ENCODE data around the gene ZDHHC11.
A peak's percentile ranks its signal among the peaks of the same experiment; 100 is the strongest.
"Not testable (repeated sequence)": the region's sequence is repeated elsewhere in the genome, so short reads cannot be mapped to it uniquely, and the experiment has no call there.

ZDHHC11 gene

GRCh38 chr5:785181-785705 is 65.5 kb downstream of the ZDHHC11 start:
- not testable (repeated sequence) for H3K27ac ChIP-seq (ENCODE audit: low read depth, low read length); H3K4me1 ChIP-seq (ENCODE audit: control insufficient read depth, low read depth, low read length); H3K36me3 ChIP-seq (ENCODE audit: control insufficient read depth, insufficient read depth, low read length); H3K79me1 ChIP-seq (ENCODE audit: low read length); DNase-seq; H3K79me2 ChIP-seq (ENCODE audit: control insufficient read depth, insufficient read depth, low read length); H3K18ac ChIP-seq (ENCODE audit: low read length); H4K5ac ChIP-seq (ENCODE audit: low read length); H3K27me3 ChIP-seq (ENCODE audit: insufficient read depth, low read length, poor library complexity); H2BK120ac ChIP-seq (ENCODE audit: low read depth, low read length); H3K9ac ChIP-seq (ENCODE audit: low read length); H3K56ac ChIP-seq (ENCODE audit: low read length); H3K4ac ChIP-seq (ENCODE audit: low read depth, low read length); H2BK15ac ChIP-seq (replicated peaks; ENCODE audit: low read depth); H4K8ac ChIP-seq (ENCODE audit: low read depth, low read length); H3K4me2 ChIP-seq (ENCODE audit: low read length); H3K4me3 ChIP-seq (ENCODE audit: low read length); H2BK5ac ChIP-seq (ENCODE audit: low read length); H2AK5ac ChIP-seq (ENCODE audit: low read length); H3K23ac ChIP-seq (ENCODE audit: low read length)
- no CpG with 5 or more reads among the region's 43 CpGs for WGBS (ENCODE audit: extremely low coverage, insufficient coverage, low lambda C conversion rate)

- H4K5ac ChIP-seq (ENCODE audit: low read length); H2BK5ac ChIP-seq (ENCODE audit: low read length); H3K4me1 ChIP-seq (ENCODE audit: control insufficient read depth, low read depth, low read length); H2BK15ac ChIP-seq (replicated peaks; ENCODE audit: low read depth); H2AK5ac ChIP-seq (ENCODE audit: low read length); H2BK120ac ChIP-seq (ENCODE audit: low read depth, low read length); H4K8ac ChIP-seq (ENCODE audit: low read depth, low read length); H3K27me3 ChIP-seq (ENCODE audit: insufficient read depth, low read length, poor library complexity); H3K36me3 ChIP-seq (ENCODE audit: control insufficient read depth, insufficient read depth, low read length); H3K4me3 ChIP-seq (ENCODE audit: low read length); H3K79me2 ChIP-seq (ENCODE audit: control insufficient read depth, insufficient read depth, low read length); H3K27ac ChIP-seq (ENCODE audit: low read depth, low read length); H3K23ac ChIP-seq (ENCODE audit: low read length); H3K4ac ChIP-seq (ENCODE audit: low read depth, low read length); H3K18ac ChIP-seq (ENCODE audit: low read length); H3K79me1 ChIP-seq (ENCODE audit: low read length): not testable (repeated sequence)
- Histone ChIP-seq H3K56ac (ENCODE audit: low read length) (peak within 1 kb of the TSS; percentile 85), H3K9ac (ENCODE audit: low read length) (peak within 1 kb of the TSS; percentile 36), H3K4me2 (ENCODE audit: low read length) (peak within 1 kb of the TSS; percentile 31)
- peak; percentile 94 for DNase-seq
- WGBS (ENCODE audit: extremely low coverage, insufficient coverage, low lambda C conversion rate), result no CpG with 5 or more reads among the region's 101 CpGs
These were observed 66.2 kb downstream of the ZDHHC11 start, which contains the start of gene ZDHHC11B for GRCh38 chr5:784428-785177. Gene ZDHHC11B, minus strand, starts transcription at chr5:784729. Its CDS starts 17,810 bp downstream, at chr5:766919.

GRCh38 chr5:783881-784427 is 66.8 kb downstream of the ZDHHC11 start:
- peak overlapping the region; percentile 31 for H3K4me2 ChIP-seq (ENCODE audit: low read length)
- WGBS (ENCODE audit: extremely low coverage, insufficient coverage, low lambda C conversion rate), result no CpG with 5 or more reads among the region's 43 CpGs
- H4K8ac ChIP-seq (ENCODE audit: low read depth, low read length); H4K5ac ChIP-seq (ENCODE audit: low read length); H2BK15ac ChIP-seq (replicated peaks; ENCODE audit: low read depth); H3K4ac ChIP-seq (ENCODE audit: low read depth, low read length); H3K23ac ChIP-seq (ENCODE audit: low read length); H3K27me3 ChIP-seq (ENCODE audit: insufficient read depth, low read length, poor library complexity); H2BK5ac ChIP-seq (ENCODE audit: low read length); H3K79me2 ChIP-seq (ENCODE audit: control insufficient read depth, insufficient read depth, low read length); H3K79me1 ChIP-seq (ENCODE audit: low read length); H3K4me1 ChIP-seq (ENCODE audit: control insufficient read depth, low read depth, low read length); H3K9ac ChIP-seq (ENCODE audit: low read length); H2BK120ac ChIP-seq (ENCODE audit: low read depth, low read length); H3K36me3 ChIP-seq (ENCODE audit: control insufficient read depth, insufficient read depth, low read length); H2AK5ac ChIP-seq (ENCODE audit: low read length); H3K4me3 ChIP-seq (ENCODE audit: low read length); H3K27ac ChIP-seq (ENCODE audit: low read depth, low read length); H3K56ac ChIP-seq (ENCODE audit: low read length); H3K18ac ChIP-seq (ENCODE audit: low read length): not testable (repeated sequence)
- DNase-seq, result peak; percentile 39

- H3K4me1 ChIP-seq (ENCODE audit: control insufficient read depth, low read depth, low read length); H3K23ac ChIP-seq (ENCODE audit: low read length); H3K27me3 ChIP-seq (ENCODE audit: insufficient read depth, low read length, poor library complexity); H3K79me1 ChIP-seq (ENCODE audit: low read length); H3K79me2 ChIP-seq (ENCODE audit: control insufficient read depth, insufficient read depth, low read length); H3K56ac ChIP-seq (ENCODE audit: low read length); H4K8ac ChIP-seq (ENCODE audit: low read depth, low read length); H3K4me3 ChIP-seq (ENCODE audit: low read length); H3K27ac ChIP-seq (ENCODE audit: low read depth, low read length); H3K4ac ChIP-seq (ENCODE audit: low read depth, low read length); H2BK15ac ChIP-seq (replicated peaks; ENCODE audit: low read depth); H4K5ac ChIP-seq (ENCODE audit: low read length); H2BK120ac ChIP-seq (ENCODE audit: low read depth, low read length); H3K18ac ChIP-seq (ENCODE audit: low read length); DNase-seq; H3K4me2 ChIP-seq (ENCODE audit: low read length); H3K36me3 ChIP-seq (ENCODE audit: control insufficient read depth, insufficient read depth, low read length); H2AK5ac ChIP-seq (ENCODE audit: low read length); H2BK5ac ChIP-seq (ENCODE audit: low read length); H3K9ac ChIP-seq (ENCODE audit: low read length): not testable (repeated sequence)
- WGBS (ENCODE audit: extremely low coverage, insufficient coverage, low lambda C conversion rate), result no CpG with 5 or more reads among the region's 31 CpGs
These were observed 67.6 kb downstream of the ZDHHC11 start for GRCh38 chr5:783049-783802.

GRCh38 chr5:782356-782755 is 68.4 kb downstream of the ZDHHC11 start:
- H3K36me3 ChIP-seq (ENCODE audit: control insufficient read depth, insufficient read depth, low read length); H2BK5ac ChIP-seq (ENCODE audit: low read length); H3K56ac ChIP-seq (ENCODE audit: low read length): not testable (repeated sequence)

More at GRCh38 chr5:782356-782755, 68.4 kb downstream of the ZDHHC11 start:
- H3K79me1 ChIP-seq (ENCODE audit: low read length); H3K18ac ChIP-seq (ENCODE audit: low read length); H3K4me2 ChIP-seq (ENCODE audit: low read length); H3K4ac ChIP-seq (ENCODE audit: low read depth, low read length); H3K79me2 ChIP-seq (ENCODE audit: control insufficient read depth, insufficient read depth, low read length); H3K4me3 ChIP-seq (ENCODE audit: low read length); H4K5ac ChIP-seq (ENCODE audit: low read length); H3K27me3 ChIP-seq (ENCODE audit: insufficient read depth, low read length, poor library complexity); H3K4me1 ChIP-seq (ENCODE audit: control insufficient read depth, low read depth, low read length); H4K8ac ChIP-seq (ENCODE audit: low read depth, low read length); H3K27ac ChIP-seq (ENCODE audit: low read depth, low read length); H3K9ac ChIP-seq (ENCODE audit: low read length); H2BK15ac ChIP-seq (replicated peaks; ENCODE audit: low read depth); H2AK5ac ChIP-seq (ENCODE audit: low read length); H3K23ac ChIP-seq (ENCODE audit: low read length); H2BK120ac ChIP-seq (ENCODE audit: low read depth, low read length); DNase-seq: not testable (repeated sequence)
- WGBS (ENCODE audit: extremely low coverage, insufficient coverage, low lambda C conversion rate), result no CpG with 5 or more reads among the region's 12 CpGs

All from mesendoderm (in vitro differentiated cells).